Measurements from ENCODE around the gene SRR.

SRR gene

DNA sequence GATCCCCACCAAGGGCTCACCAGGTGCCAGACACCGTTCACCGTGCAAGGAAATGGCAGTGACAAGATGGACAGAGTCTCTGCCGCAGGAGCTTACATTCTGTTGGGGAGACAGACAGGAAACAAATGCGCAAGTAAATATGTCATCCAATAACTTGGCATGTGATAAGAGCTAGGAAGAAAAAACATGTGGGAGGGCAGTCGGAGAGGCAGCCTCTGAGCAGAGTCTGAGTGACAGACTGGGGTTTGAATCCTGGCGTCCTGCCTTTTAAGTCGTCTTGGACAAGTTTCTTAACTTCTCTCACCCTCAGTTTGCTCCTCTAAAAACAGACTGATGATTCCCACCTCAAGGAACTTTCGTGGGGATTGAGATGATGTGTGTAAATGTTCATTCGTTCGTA is 40.8 kb downstream of the SRR start:
- Histone ChIP-seq H2BK12ac (ENCODE audit: low read length) (no peak overlapping the region), H2BK5ac (ENCODE audit: low read length) (no peak overlapping the region), H3K9me3 (replicated peaks in 1 of 2; ENCODE audit: control insufficient read depth in 2 of 2, insufficient read depth in 1 of 2, low read depth in 1 of 2, low read length in 2 of 2) (no peaks in the 10 kb centered on the region), H2AFZ (ENCODE audit: low read length) (no peak overlapping the region), H3K9ac (ENCODE audit: low read depth, low read length, poor library complexity) (no peak overlapping the region), H3K27me3 (ENCODE audit: control insufficient read depth in 3 of 3, insufficient read depth in 3 of 3, low read depth in 1 of 3, low read length in 3 of 3) (no peaks in the 10 kb centered on the region), H3K4me3 (ENCODE audit: low read length in 2 of 2) (no peak overlapping the region), H3K4me2 (ENCODE audit: insufficient read depth, low read length, poor library complexity, severe bottlenecking) (no peak overlapping the region), H3K14ac (ENCODE audit: low read length) (no peak overlapping the region), H3K4me1 (ENCODE audit: control insufficient read depth in 2 of 2, insufficient read depth in 1 of 2, low read depth in 1 of 2, low read length in 2 of 2) (peaks cover 8 to 13% of the 10 kb centered on the region in 2 donors), H3K79me1 (ENCODE audit: low read depth, low read length) (no peaks in the 10 kb centered on the region), H2BK15ac (ENCODE audit: low read length) (no peak overlapping the region), H3K23ac (ENCODE audit: low read depth, low read length, poor library complexity) (no peak overlapping the region), H4K8ac (ENCODE audit: low read depth, low read length) (no peak overlapping the region), H3K27ac (replicated peaks; ENCODE audit: low read length) (no peak overlapping the region), H2BK120ac (ENCODE audit: low read depth, low read length) (no peak overlapping the region), H3K4ac (ENCODE audit: low read length) (no peak overlapping the region), H3K36me3 (replicated peaks in 1 of 2; ENCODE audit: control insufficient read depth in 2 of 2, insufficient read depth in 2 of 2, low read length in 2 of 2) (peaks cover 17 to 41% of the 10 kb centered on the region in 2 donors), H3K18ac (ENCODE audit: low read length) (no peak overlapping the region), H2AK5ac (ENCODE audit: low read depth, low read length) (no peak overlapping the region), H4K91ac (ENCODE audit: low read depth, low read length, poor library complexity) (no peak overlapping the region)
- WGBS, 2 donors (ENCODE audit: extremely low coverage in 2 of 2, insufficient read length in 2 of 2, insufficient replicate concordance in 1 of 2), result no CpG with 5 or more reads among the region's 10 CpGs
- DNase-seq (ENCODE audit: low spot score), result no peak

DNA sequence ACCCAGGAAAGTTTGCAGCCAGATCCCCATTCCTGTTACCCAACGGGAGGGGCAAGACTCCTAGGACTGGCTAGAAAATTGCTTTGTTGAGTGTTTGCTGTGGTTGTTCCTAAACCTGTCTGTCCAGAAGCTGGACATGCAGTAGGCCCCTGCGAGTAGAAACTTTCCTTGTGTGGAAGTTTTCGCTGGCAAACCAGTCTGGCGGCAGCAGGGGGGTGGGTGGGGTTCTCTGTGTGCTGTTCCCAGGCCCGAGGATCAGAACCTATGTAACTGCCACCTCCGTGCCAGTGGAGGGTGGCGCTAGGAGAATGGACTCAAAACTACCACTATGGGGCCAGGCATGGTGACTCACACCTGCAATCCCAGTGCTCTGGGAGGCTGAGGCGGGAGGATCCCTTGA is 42.7 kb downstream of the SRR start:
- no peak overlapping the region for H3K23ac ChIP-seq (ENCODE audit: low read depth, low read length, poor library complexity)
- no peak overlapping the region for H3K14ac ChIP-seq (ENCODE audit: low read length)
- H4K8ac ChIP-seq (ENCODE audit: low read depth, low read length), result no peak overlapping the region
- H3K27ac ChIP-seq (replicated peaks; ENCODE audit: low read length), result no peak overlapping the region
- no peak overlapping the region for H3K4ac ChIP-seq (ENCODE audit: low read length)
- no peak overlapping the region for H3K4me3 ChIP-seq (ENCODE audit: low read length in 2 of 2)
- DNase-seq (ENCODE audit: low spot score), result no peak
- H2BK120ac ChIP-seq (ENCODE audit: low read depth, low read length), result no peak overlapping the region
- peaks cover 12 to 13% of the 10 kb centered on the region in 2 donors for H3K4me1 ChIP-seq (ENCODE audit: control insufficient read depth in 2 of 2, insufficient read depth in 1 of 2, low read depth in 1 of 2, low read length in 2 of 2)
- no peaks in the 10 kb centered on the region for H3K27me3 ChIP-seq (ENCODE audit: control insufficient read depth in 3 of 3, insufficient read depth in 3 of 3, low read depth in 1 of 3, low read length in 3 of 3)
- no peak overlapping the region for H4K91ac ChIP-seq (ENCODE audit: low read depth, low read length, poor library complexity)
- H3K18ac ChIP-seq (ENCODE audit: low read length), result peak overlapping the region; percentile 68
- no peaks in the 10 kb centered on the region for H3K9me3 ChIP-seq (replicated peaks in 1 of 2; ENCODE audit: control insufficient read depth in 2 of 2, insufficient read depth in 1 of 2, low read depth in 1 of 2, low read length in 2 of 2)
- no peak overlapping the region for H2AFZ ChIP-seq (ENCODE audit: low read length)
- WGBS, 2 donors (ENCODE audit: extremely low coverage in 2 of 2, insufficient read length in 2 of 2, insufficient replicate concordance in 1 of 2), result no CpG with 5 or more reads among the region's 8 CpGs
- H3K36me3 ChIP-seq (replicated peaks in 1 of 2; ENCODE audit: control insufficient read depth in 2 of 2, insufficient read depth in 2 of 2, low read length in 2 of 2), result peaks cover 16 to 37% of the 10 kb centered on the region in 2 donors
- peaks cover 3% of the 10 kb centered on the region for H3K79me1 ChIP-seq (ENCODE audit: low read depth, low read length)
- no peak overlapping the region for H3K4me2 ChIP-seq (ENCODE audit: insufficient read depth, low read length, poor library complexity, severe bottlenecking)
- peak overlapping the region; percentile 30 for H2AK5ac ChIP-seq (ENCODE audit: low read depth, low read length)
- no peak overlapping the region for H3K9ac ChIP-seq (ENCODE audit: low read depth, low read length, poor library complexity)
- H2BK5ac ChIP-seq (ENCODE audit: low read length), result no peak overlapping the region
- H2BK12ac ChIP-seq (ENCODE audit: low read length), result no peak overlapping the region
- H2BK15ac ChIP-seq (ENCODE audit: low read length), result no peak overlapping the region

DNA sequence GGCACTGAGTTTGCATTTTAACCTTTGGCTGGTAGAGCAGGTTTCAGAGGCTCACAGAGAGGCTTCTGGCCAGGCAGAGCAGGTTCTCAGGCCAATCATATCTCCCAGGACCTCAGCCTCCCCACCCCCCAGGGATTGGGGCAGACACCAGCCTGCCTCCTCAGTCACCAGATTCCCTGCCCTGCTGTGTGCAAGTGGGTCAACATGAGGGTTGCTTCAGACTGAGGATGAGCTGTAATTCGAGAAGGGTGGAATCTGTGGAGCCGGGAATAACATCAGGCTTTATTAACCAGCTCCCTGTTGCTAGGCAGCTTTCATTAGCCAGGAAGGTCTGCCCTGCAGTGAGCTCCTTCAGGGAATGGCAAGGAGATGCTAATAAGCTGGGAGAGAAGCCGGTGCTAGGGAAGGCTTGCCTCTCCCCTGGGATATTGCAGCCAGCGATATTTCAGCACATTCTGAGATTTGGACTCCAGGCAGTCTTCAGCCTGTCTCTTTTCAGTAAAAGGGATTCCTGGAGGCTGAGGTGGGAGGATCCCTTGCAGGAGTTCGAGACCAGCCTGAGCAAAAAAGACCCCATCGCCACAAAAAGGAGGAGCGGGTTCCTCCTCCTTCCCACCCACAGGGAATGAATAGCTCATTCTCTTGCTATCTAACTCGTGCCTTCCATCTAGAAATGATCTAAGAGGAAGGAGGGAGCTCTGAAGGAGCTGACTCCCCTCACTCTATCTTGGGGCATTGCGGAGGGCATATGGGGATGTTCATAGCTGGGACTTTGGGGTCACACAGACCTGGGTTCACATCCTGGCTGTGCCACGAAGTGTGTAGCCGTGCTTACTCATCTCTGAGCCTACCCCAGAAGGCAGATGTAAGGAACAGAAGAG is 44.3 kb downstream of the SRR start:
- H3K27ac ChIP-seq (replicated peaks; ENCODE audit: low read length), result peak overlapping the region; percentile 96
- H3K18ac ChIP-seq (ENCODE audit: low read length), result peak overlapping the region; percentile 22
- WGBS, 2 donors (ENCODE audit: extremely low coverage in 2 of 2, insufficient read length in 2 of 2, insufficient replicate concordance in 1 of 2), result no CpG with 5 or more reads among the region's 11 CpGs
- H2BK12ac ChIP-seq (ENCODE audit: low read length), result no peak overlapping the region
- no peaks in the 10 kb centered on the region for H3K27me3 ChIP-seq (ENCODE audit: control insufficient read depth in 3 of 3, insufficient read depth in 3 of 3, low read depth in 1 of 3, low read length in 3 of 3)
- H3K9ac ChIP-seq (ENCODE audit: low read depth, low read length, poor library complexity), result peak overlapping the region; percentile 14
- H2AK5ac ChIP-seq (ENCODE audit: low read depth, low read length), result peak overlapping the region; percentile 22
- no peak overlapping the region for H4K8ac ChIP-seq (ENCODE audit: low read depth, low read length)
- peak overlapping the region; percentile 63 for H3K4me2 ChIP-seq (ENCODE audit: insufficient read depth, low read length, poor library complexity, severe bottlenecking)
- H3K4me3 ChIP-seq (ENCODE audit: low read length in 2 of 2), result no peak overlapping the region
- H3K23ac ChIP-seq (ENCODE audit: low read depth, low read length, poor library complexity), result no peak overlapping the region
- H2BK5ac ChIP-seq (ENCODE audit: low read length), result peak overlapping the region; percentile 8
- no peak overlapping the region for H3K4ac ChIP-seq (ENCODE audit: low read length)
- DNase-seq (ENCODE audit: low spot score), result peak; percentile 88
- H2BK120ac ChIP-seq (ENCODE audit: low read depth, low read length), result peak overlapping the region; percentile 12
- H3K14ac ChIP-seq (ENCODE audit: low read length), result no peak overlapping the region
- H3K36me3 ChIP-seq (replicated peaks in 1 of 2; ENCODE audit: control insufficient read depth in 2 of 2, insufficient read depth in 2 of 2, low read length in 2 of 2), result peaks cover 13 to 34% of the 10 kb centered on the region in 2 donors
- H2AFZ ChIP-seq (ENCODE audit: low read length), result peak overlapping the region; percentile 50
- H4K91ac ChIP-seq (ENCODE audit: low read depth, low read length, poor library complexity), result peak overlapping the region; percentile 41
- H3K79me1 ChIP-seq (ENCODE audit: low read depth, low read length), result peaks cover 3% of the 10 kb centered on the region
- H2BK15ac ChIP-seq (ENCODE audit: low read length), result no peak overlapping the region
- peaks cover 20 to 22% of the 10 kb centered on the region in 2 donors for H3K4me1 ChIP-seq (ENCODE audit: control insufficient read depth in 2 of 2, insufficient read depth in 1 of 2, low read depth in 1 of 2, low read length in 2 of 2)
- no peaks in the 10 kb centered on the region for H3K9me3 ChIP-seq (replicated peaks in 1 of 2; ENCODE audit: control insufficient read depth in 2 of 2, insufficient read depth in 1 of 2, low read depth in 1 of 2, low read length in 2 of 2)

DNA sequence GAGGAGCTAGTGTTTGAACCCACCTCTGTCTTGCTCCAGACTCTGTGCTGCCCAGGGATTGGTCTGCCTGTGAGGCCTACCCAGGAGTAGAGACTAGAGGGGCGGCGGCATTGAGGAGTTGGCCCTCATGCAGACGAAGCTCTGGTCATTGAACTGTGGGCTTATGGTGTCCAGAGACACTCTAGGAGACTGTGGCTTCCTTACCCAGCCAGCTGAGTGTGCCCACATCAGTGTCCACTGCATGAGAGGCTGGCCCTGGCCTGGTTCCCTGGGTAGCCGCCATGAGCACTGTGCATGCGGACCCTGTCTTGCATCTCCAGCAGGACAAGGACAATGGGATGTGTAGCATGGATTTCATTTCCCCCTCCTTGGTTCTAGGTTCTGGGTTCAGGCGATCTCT is 47.5 kb downstream of the SRR start:
- H3K36me3 ChIP-seq (replicated peaks in 1 of 2; ENCODE audit: control insufficient read depth in 2 of 2, insufficient read depth in 2 of 2, low read length in 2 of 2), result peaks cover 2 to 8% of the 10 kb centered on the region in 2 donors
- peaks cover 3% of the 10 kb centered on the region for H3K79me1 ChIP-seq (ENCODE audit: low read depth, low read length)
- peak overlapping the region; percentile 34 for H3K9ac ChIP-seq (ENCODE audit: low read depth, low read length, poor library complexity)
- no peak overlapping the region for H3K4me2 ChIP-seq (ENCODE audit: insufficient read depth, low read length, poor library complexity, severe bottlenecking)
- peak overlapping the region; percentile 59 for H2BK5ac ChIP-seq (ENCODE audit: low read length)
- H2AFZ ChIP-seq (ENCODE audit: low read length), result no peak overlapping the region
- H3K27ac ChIP-seq (replicated peaks; ENCODE audit: low read length), result peak overlapping the region; percentile 37
- H3K27me3 ChIP-seq (ENCODE audit: control insufficient read depth in 3 of 3, insufficient read depth in 3 of 3, low read depth in 1 of 3, low read length in 3 of 3), result no peaks in the 10 kb centered on the region
- no CpG with 5 or more reads among the region's 6 CpGs for WGBS, 2 donors (ENCODE audit: extremely low coverage in 2 of 2, insufficient read length in 2 of 2, insufficient replicate concordance in 1 of 2)
- no peak overlapping the region for H3K4me3 ChIP-seq (ENCODE audit: low read length in 2 of 2)
- peak overlapping the region; percentile 95 for H2BK12ac ChIP-seq (ENCODE audit: low read length)
- peak overlapping the region; percentile 94 for H2AK5ac ChIP-seq (ENCODE audit: low read depth, low read length)
- peak overlapping the region; percentile 91 for H3K18ac ChIP-seq (ENCODE audit: low read length)
- peak overlapping the region; percentile 69 for H3K4ac ChIP-seq (ENCODE audit: low read length)
- H4K91ac ChIP-seq (ENCODE audit: low read depth, low read length, poor library complexity), result peak overlapping the region; percentile 90
- peak overlapping the region; percentile 24 for H4K8ac ChIP-seq (ENCODE audit: low read depth, low read length)
- H3K14ac ChIP-seq (ENCODE audit: low read length), result peak overlapping the region; percentile 38
- peaks cover 20 to 22% of the 10 kb centered on the region in 2 donors for H3K4me1 ChIP-seq (ENCODE audit: control insufficient read depth in 2 of 2, insufficient read depth in 1 of 2, low read depth in 1 of 2, low read length in 2 of 2)
- H2BK15ac ChIP-seq (ENCODE audit: low read length), result no peak overlapping the region
- H2BK120ac ChIP-seq (ENCODE audit: low read depth, low read length), result no peak overlapping the region
- no peak for DNase-seq (ENCODE audit: low spot score)
- peak overlapping the region; percentile 58 for H3K23ac ChIP-seq (ENCODE audit: low read depth, low read length, poor library complexity)
- H3K9me3 ChIP-seq (replicated peaks in 1 of 2; ENCODE audit: control insufficient read depth in 2 of 2, insufficient read depth in 1 of 2, low read depth in 1 of 2, low read length in 2 of 2), result no peaks in the 10 kb centered on the region

Data from neuronal stem cell (in vitro differentiated cells).